Lung (tissue), 12 donors: ENCODE results near the gene CDC42BPB. TPM values are rescaled to one million over a fixed set of nuclear protein-coding genes. Genes with fewer than 3 reads are reported as not detected.

Experiments used
- ATAC-seq: fragments of 200-7000 bp; cut with Tn5 transposase; one replicate; pipeline ENCODE4 v1.9.1; 2020; ENCODE audit warnings: moderate number of reproducible peaks; ENCODE audit not compliant: insufficient read depth, low FRiP score
- DNase-seq, 3 donors: peaks; one replicate each; pipeline ENCODE4 v3.0.0-alpha.2; 2013 to 2017
- H3K27ac ChIP-seq, 2 donors: one replicate each; pipeline ENCODE4 v1.5.1; 2013; ENCODE audit warnings: mild to moderate bottlenecking in 2 of 2, moderate library complexity in 2 of 2, control low read depth in 1 of 2, inconsistent platforms in 1 of 2, low read depth in 1 of 2, low read length in 1 of 2
- H3K27me3 ChIP-seq, 3 donors: one replicate each; pipeline ENCODE4 v1.5.1; 2013; ENCODE audit warnings: low read length in 2 of 3; ENCODE audit not compliant: control insufficient read depth in 3 of 3, insufficient read depth in 3 of 3
- H3K36me3 ChIP-seq, 4 donors: one replicate each; pipeline ENCODE4 v1.5.1; 2013; ENCODE audit warnings: low read length in 4 of 4, mild to moderate bottlenecking in 1 of 4, moderate library complexity in 1 of 4; ENCODE audit not compliant: control insufficient read depth in 4 of 4, insufficient read depth in 4 of 4
- H3K4me1 ChIP-seq, 5 donors: one replicate each; pipeline ENCODE4 v1.5.1; 2013; ENCODE audit warnings: low read length in 5 of 5, mild to moderate bottlenecking in 2 of 5, moderate library complexity in 1 of 5; ENCODE audit not compliant: control insufficient read depth in 5 of 5, insufficient read depth in 5 of 5
- H3K4me3 ChIP-seq: one replicate; pipeline ENCODE4 v1.5.1; 2013; ENCODE audit warnings: mild to moderate bottlenecking, control low read depth, moderate library complexity
- H3K9ac ChIP-seq, 2 donors: one replicate each; pipeline ENCODE4 v1.5.1; 2013; ENCODE audit warnings: low read length in 2 of 2, control low read depth in 1 of 2; ENCODE audit not compliant: insufficient read depth in 1 of 2
- H3K9me3 ChIP-seq, 4 donors: one replicate each; pipeline ENCODE4 v1.5.1; 2013; ENCODE audit warnings: low read length in 3 of 4, mild to moderate bottlenecking in 1 of 4, moderate library complexity in 1 of 4; ENCODE audit not compliant: control insufficient read depth in 4 of 4, insufficient read depth in 3 of 4
- CTCF ChIP-seq: IDR thresholded peaks from 2 replicates; pipeline ENCODE4 v1.5.1; 2012; ENCODE audit warnings: mild to moderate bottlenecking; ENCODE audit errors: control extremely low read depth, extremely low read depth
- WGBS, 2 donors: extraction: QIAGEN DNeasy Blood & Tissue Kit; methylation state at CpG; one replicate each; pipeline ENCODE4 v1.1.7; 2013; 5-methylcytosine and 5-hydroxymethylcytosine counted together
- polyA plus RNA-seq, 2 donors: library from polyadenylated mRNA; stranded (reverse); fragments of 200-250 nt; gene quantifications; one replicate each; pipeline ENCODE4 v1.2.1, GENCODE V29; 2013
- total RNA-seq, 2 donors: library from RNA; depleted of rRNA in 1 of 2; stranded (reverse); fragments of >200 nt in 1 of 2; gene quantifications; one replicate each; pipeline ENCODE4 v1.2.1, GENCODE V29; 2014 to 2021
- donor health status: control.
- donor health status: control.
- donor health status: Bipolar disorder and iron deficiency.
- donor health status: healthy.
- donor health status: DM: yes; HTN: yes; CAD: no.

The CDC42BPB gene
- total and polyA plus RNA-seq, 4 donors: 39.3 to 97.9 (median 66.6) TPM

- Histone ChIP-seq H3K4me3 (peak overlapping the region; percentile 57), H3K27me3 (peaks cover 0 to 4% (median 0%) of the 10 kb centered on the region in 3 donors), H3K9me3 (peaks cover 0 to 2% (median 0%) of the 10 kb centered on the region in 4 donors), H3K27ac (peak overlapping the region in 1 of 2 donors; percentile 4), H3K36me3 (no peaks in the 10 kb centered on the region), H3K9ac (peak overlapping the region in 1 of 2 donors; percentile 25), H3K4me1 (peaks cover 0 to 20% (median 6%) of the 10 kb centered on the region in 5 donors)
- peak; percentile 45 to 71 (median 61) for DNase-seq
- peak; percentile 28 for TF ChIP-seq CTCF
- 5 to 7% methylated on average over 69 of the region's 69 CpGs for WGBS, 2 donors
- peak; percentile 72 for ATAC-seq
Observed at GRCh38 chr14:103091041-103091882, 33.9 kb upstream of the CDC42BPB start.

- ATAC-seq: no peak
- no peak for DNase-seq
- H3K27me3 ChIP-seq: peaks cover 0 to 7% (median 0%) of the 10 kb centered on the region in 3 donors
- no peak overlapping the region for H3K9ac ChIP-seq
- H3K27ac ChIP-seq: no peak overlapping the region
- H3K9me3 ChIP-seq: peaks cover 0 to 2% (median 0%) of the 10 kb centered on the region in 4 donors
- no peak overlapping the region for H3K4me3 ChIP-seq
- H3K4me1 ChIP-seq: peaks cover 0 to 20% (median 6%) of the 10 kb centered on the region in 5 donors
- WGBS, 2 donors: 84% methylated on average over 12 of the region's 12 CpGs
- no peak for TF ChIP-seq CTCF
- H3K36me3 ChIP-seq: no peaks in the 10 kb centered on the region
Observed at GRCh38 chr14:103090481-103091020, 33.2 kb upstream of the CDC42BPB start.

- Histone ChIP-seq H3K4me3 (no peak overlapping the region), H3K27me3 (peaks cover 0 to 13% (median 4%) of the 10 kb centered on the region in 3 donors), H3K9ac (no peak overlapping the region), H3K27ac (no peak overlapping the region), H3K9me3 (peaks cover 0 to 2% (median 0%) of the 10 kb centered on the region in 4 donors), H3K4me1 (peaks cover 0 to 15% (median 2%) of the 10 kb centered on the region in 5 donors), H3K36me3 (no peaks in the 10 kb centered on the region)
- TF ChIP-seq CTCF: no peak
- no peak for ATAC-seq
- 91% methylated on average over 28 of the region's 28 CpGs for WGBS, 2 donors
- no peak for DNase-seq
Observed at GRCh38 chr14:103089386-103090335, 32.3 kb upstream of the CDC42BPB start.
